Measurements from ENCODE around the gene MPZL2. TPM values are rescaled to one million over a fixed set of nuclear protein-coding genes. Genes with fewer than 3 reads are reported as not detected.

MPZL2 gene
- total and polyA plus RNA-seq, 2 experiments from 2014 or later = 2.6 to 4.2 TPM

DNA sequence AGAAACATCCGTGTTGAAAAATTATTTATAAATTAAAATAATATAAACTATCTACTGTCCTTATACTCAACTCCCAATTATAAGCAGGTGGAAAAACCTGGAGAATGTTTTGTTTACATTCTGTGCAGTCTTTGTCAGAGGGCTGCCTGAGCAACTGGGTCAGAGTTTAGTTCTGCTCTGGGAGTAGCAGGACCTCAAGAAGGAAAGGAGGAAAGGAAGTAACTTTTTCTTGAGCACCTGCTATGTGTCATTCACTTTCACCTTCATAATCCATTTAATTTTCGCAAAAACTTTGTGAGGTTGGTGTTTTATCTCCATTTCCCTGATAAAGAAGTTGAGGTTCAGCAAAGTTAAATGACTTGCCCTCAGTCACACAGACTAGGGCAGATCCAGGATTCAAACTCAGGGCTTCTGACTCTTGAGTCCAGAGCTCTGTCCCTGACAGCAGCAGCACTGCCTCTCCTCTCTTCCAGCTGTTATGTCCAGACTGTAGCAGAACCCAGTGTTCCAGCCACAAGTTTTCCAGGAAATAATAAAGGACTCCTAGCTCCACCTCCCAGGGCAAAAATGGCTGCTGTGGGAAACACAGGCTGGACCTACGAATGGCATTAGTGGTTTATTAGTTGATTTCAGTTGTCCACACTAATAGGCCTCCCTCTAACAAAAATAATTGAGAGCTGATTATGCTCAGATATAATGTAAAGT lies 46.8 kb upstream of the MPZL2 start:
- Histone ChIP-seq H3K4me2 (no peak overlapping the region), H2AFZ (no peak overlapping the region), H3K27me3 (ENCODE audit: insufficient read depth) (peaks cover 15% of the 10 kb centered on the region; the same call in 1 of the 2 replicates), H3K4me3 (no peak overlapping the region), H3F3A (replicated peaks; ENCODE audit: low read depth) (peaks cover 6% of the 10 kb centered on the region), H4K20me1 (replicated peaks; ENCODE audit: insufficient read depth) (no peaks in the 10 kb centered on the region), H3K4me1 (ENCODE audit: insufficient read depth) (peaks cover 17% of the 10 kb centered on the region), H3K79me2 (replicated peaks; ENCODE audit: insufficient read depth) (no peaks in the 10 kb centered on the region), H3K9me2 (ENCODE audit: insufficient read depth) (no peaks in the 10 kb centered on the region), H3K36me3 (ENCODE audit: insufficient read depth) (no peaks in the 10 kb centered on the region), H3K27ac (ENCODE audit: low read depth) (no peak overlapping the region)
- Mint-ChIP-seq H3K4me1 (peaks cover 16% of the 10 kb centered on the region), H3K27me3 (ENCODE audit: insufficient read depth, low read depth, poor library complexity) (peaks cover 7% of the 10 kb centered on the region), H3K4me3 (no peak overlapping the region), H3K27ac (no peak overlapping the region), H3K9me3 (no peaks in the 10 kb centered on the region), H3K36me3 (ENCODE audit: low read depth) (no peaks in the 10 kb centered on the region)
- TF ChIP-seq NANOG (IDR thresholded peaks at IDR 0.05; ENCODE audit: borderline replicate concordance) = no peak
- no peak for TF ChIP-seq ZNF331 (CRISPR knock-in tag; IDR thresholded peaks at IDR 0.05; ENCODE audit: low read depth)
- TF ChIP-seq EZH2 (IDR thresholded peaks at IDR 0.05; ENCODE audit: low read depth, unreplicated experiment) = no peak
- TF ChIP-seq, protein P1, sequence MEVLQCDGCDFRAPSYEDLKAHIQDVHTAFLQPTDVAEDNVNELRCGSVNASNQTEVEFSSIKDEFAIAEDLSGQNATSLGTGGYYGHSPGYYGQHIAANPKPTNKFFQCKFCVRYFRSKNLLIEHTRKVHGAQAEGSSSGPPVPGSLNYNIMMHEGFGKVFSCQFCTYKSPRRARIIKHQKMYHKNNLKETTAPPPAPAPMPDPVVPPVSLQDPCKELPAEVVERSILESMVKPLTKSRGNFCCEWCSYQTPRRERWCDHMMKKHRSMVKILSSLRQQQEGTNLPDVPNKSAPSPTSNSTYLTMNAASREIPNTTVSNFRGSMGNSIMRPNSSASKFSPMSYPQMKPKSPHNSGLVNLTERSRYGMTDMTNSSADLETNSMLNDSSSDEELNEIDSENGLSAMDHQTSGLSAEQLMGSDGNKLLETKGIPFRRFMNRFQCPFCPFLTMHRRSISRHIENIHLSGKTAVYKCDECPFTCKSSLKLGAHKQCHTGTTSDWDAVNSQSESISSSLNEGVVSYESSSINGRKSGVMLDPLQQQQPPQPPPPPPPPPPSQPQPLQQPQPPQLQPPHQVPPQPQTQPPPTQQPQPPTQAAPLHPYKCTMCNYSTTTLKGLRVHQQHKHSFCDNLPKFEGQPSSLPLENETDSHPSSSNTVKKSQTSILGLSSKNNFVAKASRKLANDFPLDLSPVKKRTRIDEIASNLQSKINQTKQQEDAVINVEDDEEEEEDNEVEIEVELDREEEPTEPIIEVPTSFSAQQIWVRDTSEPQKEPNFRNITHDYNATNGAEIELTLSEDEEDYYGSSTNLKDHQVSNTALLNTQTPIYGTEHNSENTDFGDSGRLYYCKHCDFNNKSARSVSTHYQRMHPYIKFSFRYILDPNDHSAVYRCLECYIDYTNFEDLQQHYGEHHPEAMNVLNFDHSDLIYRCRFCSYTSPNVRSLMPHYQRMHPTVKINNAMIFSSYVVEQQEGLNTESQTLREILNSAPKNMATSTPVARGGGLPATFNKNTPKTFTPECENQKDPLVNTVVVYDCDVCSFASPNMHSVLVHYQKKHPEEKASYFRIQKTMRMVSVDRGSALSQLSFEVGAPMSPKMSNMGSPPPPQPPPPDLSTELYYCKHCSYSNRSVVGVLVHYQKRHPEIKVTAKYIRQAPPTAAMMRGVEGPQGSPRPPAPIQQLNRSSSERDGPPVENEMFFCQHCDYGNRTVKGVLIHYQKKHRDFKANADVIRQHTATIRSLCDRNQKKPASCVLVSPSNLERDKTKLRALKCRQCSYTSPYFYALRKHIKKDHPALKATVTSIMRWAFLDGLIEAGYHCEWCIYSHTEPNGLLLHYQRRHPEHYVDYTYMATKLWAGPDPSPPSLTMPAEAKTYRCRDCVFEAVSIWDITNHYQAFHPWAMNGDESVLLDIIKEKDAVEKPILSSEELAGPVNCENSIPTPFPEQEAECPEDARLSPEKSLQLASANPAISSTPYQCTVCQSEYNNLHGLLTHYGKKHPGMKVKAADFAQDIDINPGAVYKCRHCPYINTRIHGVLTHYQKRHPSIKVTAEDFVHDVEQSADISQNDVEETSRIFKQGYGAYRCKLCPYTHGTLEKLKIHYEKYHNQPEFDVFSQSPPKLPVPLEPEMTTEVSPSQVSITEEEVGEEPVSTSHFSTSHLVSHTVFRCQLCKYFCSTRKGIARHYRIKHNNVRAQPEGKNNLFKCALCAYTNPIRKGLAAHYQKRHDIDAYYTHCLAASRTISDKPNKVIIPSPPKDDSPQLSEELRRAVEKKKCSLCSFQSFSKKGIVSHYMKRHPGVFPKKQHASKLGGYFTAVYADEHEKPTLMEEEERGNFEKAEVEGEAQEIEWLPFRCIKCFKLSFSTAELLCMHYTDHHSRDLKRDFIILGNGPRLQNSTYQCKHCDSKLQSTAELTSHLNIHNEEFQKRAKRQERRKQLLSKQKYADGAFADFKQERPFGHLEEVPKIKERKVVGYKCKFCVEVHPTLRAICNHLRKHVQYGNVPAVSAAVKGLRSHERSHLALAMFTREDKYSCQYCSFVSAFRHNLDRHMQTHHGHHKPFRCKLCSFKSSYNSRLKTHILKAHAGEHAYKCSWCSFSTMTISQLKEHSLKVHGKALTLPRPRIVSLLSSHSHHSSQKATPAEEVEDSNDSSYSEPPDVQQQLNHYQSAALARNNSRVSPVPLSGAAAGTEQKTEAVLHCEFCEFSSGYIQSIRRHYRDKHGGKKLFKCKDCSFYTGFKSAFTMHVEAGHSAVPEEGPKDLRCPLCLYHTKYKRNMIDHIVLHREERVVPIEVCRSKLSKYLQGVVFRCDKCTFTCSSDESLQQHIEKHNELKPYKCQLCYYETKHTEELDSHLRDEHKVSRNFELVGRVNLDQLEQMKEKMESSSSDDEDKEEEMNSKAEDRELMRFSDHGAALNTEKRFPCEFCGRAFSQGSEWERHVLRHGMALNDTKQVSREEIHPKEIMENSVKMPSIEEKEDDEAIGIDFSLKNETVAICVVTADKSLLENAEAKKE (CRISPR knock-in tag; IDR thresholded peaks at IDR 0.05) = no peak
- no peak for TF ChIP-seq CREB1 (CRISPR knock-in tag; IDR thresholded peaks at IDR 0.05; ENCODE audit: low read depth)
- no peak for TF ChIP-seq JUNB (IDR thresholded peaks at IDR 0.05; ENCODE audit: unreplicated experiment)
- TF ChIP-seq ZNF114 (CRISPR knock-in tag; IDR thresholded peaks at IDR 0.05) = no peak
- TF ChIP-seq, protein P2, sequence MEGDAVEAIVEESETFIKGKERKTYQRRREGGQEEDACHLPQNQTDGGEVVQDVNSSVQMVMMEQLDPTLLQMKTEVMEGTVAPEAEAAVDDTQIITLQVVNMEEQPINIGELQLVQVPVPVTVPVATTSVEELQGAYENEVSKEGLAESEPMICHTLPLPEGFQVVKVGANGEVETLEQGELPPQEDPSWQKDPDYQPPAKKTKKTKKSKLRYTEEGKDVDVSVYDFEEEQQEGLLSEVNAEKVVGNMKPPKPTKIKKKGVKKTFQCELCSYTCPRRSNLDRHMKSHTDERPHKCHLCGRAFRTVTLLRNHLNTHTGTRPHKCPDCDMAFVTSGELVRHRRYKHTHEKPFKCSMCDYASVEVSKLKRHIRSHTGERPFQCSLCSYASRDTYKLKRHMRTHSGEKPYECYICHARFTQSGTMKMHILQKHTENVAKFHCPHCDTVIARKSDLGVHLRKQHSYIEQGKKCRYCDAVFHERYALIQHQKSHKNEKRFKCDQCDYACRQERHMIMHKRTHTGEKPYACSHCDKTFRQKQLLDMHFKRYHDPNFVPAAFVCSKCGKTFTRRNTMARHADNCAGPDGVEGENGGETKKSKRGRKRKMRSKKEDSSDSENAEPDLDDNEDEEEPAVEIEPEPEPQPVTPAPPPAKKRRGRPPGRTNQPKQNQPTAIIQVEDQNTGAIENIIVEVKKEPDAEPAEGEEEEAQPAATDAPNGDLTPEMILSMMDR (conservative IDR thresholded peaks at IDR 0.05; ENCODE audit: low read depth in 2 of 2) = no peak
- no peak for TF ChIP-seq EZH2phosphoT487 (IDR thresholded peaks at IDR 0.05; ENCODE audit: unreplicated experiment)
- no peak for DNase-seq (ENCODE audit: low spot score)
- ATAC-seq = no peak
